HFFc6 (cell line): ENCODE results near the gene CNOT3. TPM values are rescaled to one million over a fixed set of nuclear protein-coding genes. Genes with fewer than 3 reads are reported as not detected.
A peak's percentile ranks its signal among the peaks of the same experiment; 100 is the strongest.
"Not testable (repeated sequence)": the region's sequence is repeated elsewhere in the genome, so short reads cannot be mapped to it uniquely, and the experiment has no call there.

Experiments
- DNase-seq: peaks from one replicate; pipeline ENCODE4 v3.0.0-alpha.2; 2018
- H3K27ac Mint-ChIP-seq: 2 replicates; pipeline ENCODE4 v1.8.0; 2020; ENCODE audit warnings: mild to moderate bottlenecking, mixed read lengths
- H3K27me3 Mint-ChIP-seq: 2 replicates; pipeline ENCODE4 v1.8.0; 2021; ENCODE audit warnings: mild to moderate bottlenecking, moderate library complexity, mixed read lengths; ENCODE audit not compliant: insufficient read depth
- H3K36me3 Mint-ChIP-seq: 2 replicates; pipeline ENCODE4 v1.8.0; 2021; ENCODE audit warnings: low read depth, mixed read lengths
- H3K4me1 Mint-ChIP-seq: 2 replicates; pipeline ENCODE4 v1.8.0; 2020; ENCODE audit warnings: low read depth, mixed read lengths
- H3K4me3 Mint-ChIP-seq: 2 replicates; pipeline ENCODE4 v1.8.0; 2020; ENCODE audit warnings: mild to moderate bottlenecking, moderate library complexity, mixed read lengths
- H3K9me3 Mint-ChIP-seq: 2 replicates; pipeline ENCODE4 v1.8.0; 2020; ENCODE audit warnings: mild to moderate bottlenecking, mixed read lengths
- CTCF ChIP-seq: fragments of 200-600 bp; sonication (generic); IDR thresholded peaks from 2 replicates; pipeline ENCODE4 v1.5.0; 2021; ENCODE audit warnings: antibody characterized with exemption, mild to moderate bottlenecking
- total RNA-seq, 6 experiments: library from RNA; stranded (reverse); fragmentation: NEBNext Ultra II Directional; extraction: Animal tissue kit (Norgen Biotek cat#: 25700); gene quantifications; 2 replicates in 1 of 6; 3 replicates in 5 of 6; pipeline ENCODE4 v1.2.3, GENCODE V29; 2021

Gene CNOT3
- total RNA-seq, 6 experiments from 2014 or later = 46.4 to 65.5 (median 59.6) TPM

- H3K27ac Mint-ChIP-seq = no peak overlapping the region
- no peak for TF ChIP-seq CTCF
- H3K4me1 Mint-ChIP-seq = peaks cover 5% of the 10 kb centered on the region; the same call in 1 of the 2 replicates
- peaks cover 11% of the 10 kb centered on the region for H3K27me3 Mint-ChIP-seq
- peaks cover 12% of the 10 kb centered on the region for H3K9me3 Mint-ChIP-seq
- no peak overlapping the region for H3K4me3 Mint-ChIP-seq
- DNase-seq = no peak
- H3K36me3 Mint-ChIP-seq = peaks cover 2% of the 10 kb centered on the region; the same call in 1 of the 2 replicates
Measured at GRCh38 chr19:54169149-54169740, 31.7 kb downstream of the CNOT3 start.

GRCh38 chr19:54171736-54172431, 34.3 kb downstream of the CNOT3 start:
- not testable (repeated sequence) for H3K9me3 Mint-ChIP-seq, H3K4me3 Mint-ChIP-seq, H3K27me3 Mint-ChIP-seq, H3K4me1 Mint-ChIP-seq, H3K36me3 Mint-ChIP-seq, DNase-seq
- H3K27ac Mint-ChIP-seq = peak overlapping the region; percentile 40; the same call in 1 of the 2 replicates

GRCh38 chr19:54172471-54173358, 35.2 kb downstream of the CNOT3 start, which contains the start of gene TMC4:
TMC4 (minus strand) TSS chr19:54173160; CDS start chr19:54173117, 43 bp downstream.
- Mint-ChIP-seq H3K4me3 (no peak within 1 kb of the TSS), H3K9me3 (no peaks in the 10 kb centered on the region), H3K36me3 (peaks cover 5% of the 10 kb centered on the region; the same call in 1 of the 2 replicates), H3K27me3 (peaks cover 9% of the 10 kb centered on the region; the same call in 1 of the 2 replicates), H3K27ac (peak within 1 kb of the TSS; percentile 54), H3K4me1 (peaks cover 5% of the 10 kb centered on the region; the same call in 1 of the 2 replicates)
- TF ChIP-seq CTCF = peak; percentile 50
- no peak for DNase-seq

- H3K36me3 Mint-ChIP-seq = peaks cover 9% of the 10 kb centered on the region
- TF ChIP-seq CTCF = no peak
- H3K4me1 Mint-ChIP-seq = peaks cover 5% of the 10 kb centered on the region; the same call in 1 of the 2 replicates
- H3K27ac Mint-ChIP-seq = no peak overlapping the region
- DNase-seq = no peak
- no peak overlapping the region for H3K4me3 Mint-ChIP-seq
- peaks cover 9% of the 10 kb centered on the region; the same call in 1 of the 2 replicates for H3K27me3 Mint-ChIP-seq
- H3K9me3 Mint-ChIP-seq = no peaks in the 10 kb centered on the region
Measured at GRCh38 chr19:54173359-54173699, 35.8 kb downstream of the CNOT3 start.

GRCh38 chr19:54173951-54174834, 36.6 kb downstream of the CNOT3 start:
- peaks cover 9% of the 10 kb centered on the region; the same call in 1 of the 2 replicates for H3K27me3 Mint-ChIP-seq

More at GRCh38 chr19:54173951-54174834, 36.6 kb downstream of the CNOT3 start:
- Mint-ChIP-seq H3K4me1 (peaks cover 5% of the 10 kb centered on the region; the same call in 1 of the 2 replicates), H3K27ac (no peak overlapping the region), H3K36me3 (peaks cover 14% of the 10 kb centered on the region), H3K9me3 (no peaks in the 10 kb centered on the region), H3K4me3 (no peak overlapping the region)
- TF ChIP-seq CTCF = no peak
- DNase-seq = no peak
